ENCODE data around the gene PRKAR2B. TPM values are rescaled to one million over a fixed set of nuclear protein-coding genes. Genes with fewer than 3 reads are reported as not detected.

The PRKAR2B gene
- total RNA-seq, 4 donors from 2014 or later, result 5.0 to 6.9 (median 6.3) TPM

GRCh38 chr7:107194052-107194451 is 149.5 kb downstream of the PRKAR2B start:
- no peak for TF ChIP-seq CTCF (IDR thresholded peaks at IDR 0.05)
- no peak for TF ChIP-seq POLR2A (IDR thresholded peaks at IDR 0.05)
- whole genome bisulfite sequencing, 2 donors, result 77 to 81% methylated on average over 1 of the region's 1 CpG
- no peak overlapping the region for H3K4me3 ChIP-seq (ENCODE audit: low read depth, poor library complexity, severe bottlenecking)
- intact Hi-C loops (cut with DNase I; ENCODE audit: low total_unique reads), result no loop called here
- no peak for DNase-seq (ENCODE audit: low spot score in 2 of 2)

DNA sequence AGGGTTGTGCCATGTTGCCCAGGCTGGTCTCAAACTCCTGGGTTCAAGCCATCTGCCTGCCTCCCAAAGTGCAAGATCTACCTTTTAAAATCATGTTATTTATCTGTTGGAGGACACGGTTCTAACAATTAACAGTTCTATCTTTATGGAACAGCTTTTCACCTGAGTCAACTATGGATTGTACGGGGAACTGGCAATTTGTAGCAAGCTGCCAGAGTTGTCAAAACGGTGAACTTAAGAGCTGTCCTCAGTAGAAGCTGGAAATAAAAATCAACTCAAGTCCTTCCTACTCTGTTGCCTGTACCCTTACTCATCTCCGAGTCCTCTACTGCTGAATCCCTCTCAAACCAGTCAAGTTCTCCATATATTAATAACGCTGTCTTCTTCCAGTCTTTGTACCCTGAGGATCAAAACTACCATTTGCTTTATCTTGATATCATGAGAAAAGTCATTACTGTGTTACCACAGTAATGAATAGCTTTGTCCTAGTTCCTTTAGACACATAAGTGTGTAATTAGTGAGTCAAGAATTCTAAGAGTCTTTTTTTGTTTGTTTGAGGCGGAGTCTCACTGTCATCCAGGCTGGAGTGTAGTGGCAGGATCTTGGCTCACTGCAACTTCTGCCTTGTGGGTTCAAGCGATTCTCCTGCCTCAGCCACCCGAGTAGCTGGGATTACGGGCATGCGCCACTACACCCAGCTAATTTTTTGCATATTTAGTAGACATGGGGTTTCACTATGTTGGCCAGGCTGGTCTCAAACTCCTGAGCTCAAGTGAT is 152.5 kb downstream of the PRKAR2B start:
- intact Hi-C loops (cut with DNase I; ENCODE audit: low total_unique reads), result no loop called here
- no peak overlapping the region for H3K4me3 ChIP-seq (ENCODE audit: low read depth, poor library complexity, severe bottlenecking)
- WGBS, 2 donors, result 86 to 90% methylated on average over 10 of the region's 10 CpGs
- TF ChIP-seq CTCF (IDR thresholded peaks at IDR 0.05) (no peak), POLR2A (IDR thresholded peaks at IDR 0.05) (no peak)
- no peak for DNase-seq (ENCODE audit: low spot score in 2 of 2)

GRCh38 chr7:107201795-107202450 is 157.4 kb downstream of the PRKAR2B start:
- TF ChIP-seq CTCF (IDR thresholded peaks at IDR 0.05), result no peak
- TF ChIP-seq POLR2A (IDR thresholded peaks at IDR 0.05), result no peak
- DNase-seq (ENCODE audit: low spot score in 2 of 2), result no peak

GRCh38 chr7:107203607-107204006 is 159.1 kb downstream of the PRKAR2B start:
- intact Hi-C loops (cut with DNase I; ENCODE audit: low total_unique reads), result no loop called here
- H3K4me3 ChIP-seq (ENCODE audit: low read depth, poor library complexity, severe bottlenecking), result no peak overlapping the region
- 85 to 87% methylated on average over 7 of the region's 7 CpGs for WGBS, 2 donors
- TF ChIP-seq CTCF (IDR thresholded peaks at IDR 0.05), result no peak
- TF ChIP-seq POLR2A (IDR thresholded peaks at IDR 0.05), result no peak
- no peak for DNase-seq (ENCODE audit: low spot score in 2 of 2)

More at GRCh38 chr7:107201795-107202450, 157.4 kb downstream of the PRKAR2B start:
- intact Hi-C loops (cut with DNase I; ENCODE audit: low total_unique reads), result no loop called here
- H3K4me3 ChIP-seq (ENCODE audit: low read depth, poor library complexity, severe bottlenecking), result no peak overlapping the region
- 55 to 62% methylated on average over 4 of the region's 4 CpGs for WGBS, 2 donors

DNA sequence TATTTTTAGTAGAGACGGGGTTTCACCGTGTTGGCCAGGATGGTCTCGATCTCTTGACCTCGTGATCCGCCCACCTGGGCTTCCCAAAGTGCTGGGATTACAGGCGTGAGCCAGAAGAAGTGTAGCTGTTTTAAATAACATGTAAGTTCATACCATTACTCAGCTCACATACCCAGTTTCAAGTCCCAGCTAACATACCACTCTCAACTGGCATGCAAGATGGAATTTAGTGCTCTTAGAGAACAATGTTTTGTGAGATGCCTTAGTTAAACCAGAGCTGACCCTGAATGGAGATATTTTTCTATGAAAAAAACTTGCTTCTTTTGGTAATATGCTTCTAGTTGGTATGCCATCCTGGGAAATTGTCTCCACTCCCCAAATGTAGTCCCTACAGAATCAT is 161.6 kb downstream of the PRKAR2B start:
- WGBS, 2 donors, result 94 to 97% methylated on average over 6 of the region's 6 CpGs
- H3K4me3 ChIP-seq (ENCODE audit: low read depth, poor library complexity, severe bottlenecking), result no peak overlapping the region
- no peak for DNase-seq (ENCODE audit: low spot score in 2 of 2)
- intact Hi-C loops (cut with DNase I; ENCODE audit: low total_unique reads), result no loop called here
- TF ChIP-seq POLR2A (IDR thresholded peaks at IDR 0.05) (no peak), CTCF (IDR thresholded peaks at IDR 0.05) (no peak)

All from lower leg skin (tissue), 4 donors.